Medulla oblongata (tissue), 1 donor: ENCODE data around the gene PGF.
"Not testable (repeated sequence)": the region's sequence is repeated elsewhere in the genome, so short reads cannot be mapped to it uniquely, and the experiment has no call there.

Source experiments
- DNase-seq: peaks from one replicate; pipeline ENCODE4 v3.0.0-alpha.2; 2015; ENCODE audit errors: extremely low spot score

Gene PGF

GRCh38 chr14:74942181-74942580, 13.2 kb downstream of the PGF start:
- DNase-seq: no peak

- peak; percentile 89 for DNase-seq
Measured at GRCh38 chr14:74941676-74942097, 13.7 kb downstream of the PGF start.

GRCh38 chr14:74940956-74941565, 14.3 kb downstream of the PGF start:
- no peak for DNase-seq

DNA sequence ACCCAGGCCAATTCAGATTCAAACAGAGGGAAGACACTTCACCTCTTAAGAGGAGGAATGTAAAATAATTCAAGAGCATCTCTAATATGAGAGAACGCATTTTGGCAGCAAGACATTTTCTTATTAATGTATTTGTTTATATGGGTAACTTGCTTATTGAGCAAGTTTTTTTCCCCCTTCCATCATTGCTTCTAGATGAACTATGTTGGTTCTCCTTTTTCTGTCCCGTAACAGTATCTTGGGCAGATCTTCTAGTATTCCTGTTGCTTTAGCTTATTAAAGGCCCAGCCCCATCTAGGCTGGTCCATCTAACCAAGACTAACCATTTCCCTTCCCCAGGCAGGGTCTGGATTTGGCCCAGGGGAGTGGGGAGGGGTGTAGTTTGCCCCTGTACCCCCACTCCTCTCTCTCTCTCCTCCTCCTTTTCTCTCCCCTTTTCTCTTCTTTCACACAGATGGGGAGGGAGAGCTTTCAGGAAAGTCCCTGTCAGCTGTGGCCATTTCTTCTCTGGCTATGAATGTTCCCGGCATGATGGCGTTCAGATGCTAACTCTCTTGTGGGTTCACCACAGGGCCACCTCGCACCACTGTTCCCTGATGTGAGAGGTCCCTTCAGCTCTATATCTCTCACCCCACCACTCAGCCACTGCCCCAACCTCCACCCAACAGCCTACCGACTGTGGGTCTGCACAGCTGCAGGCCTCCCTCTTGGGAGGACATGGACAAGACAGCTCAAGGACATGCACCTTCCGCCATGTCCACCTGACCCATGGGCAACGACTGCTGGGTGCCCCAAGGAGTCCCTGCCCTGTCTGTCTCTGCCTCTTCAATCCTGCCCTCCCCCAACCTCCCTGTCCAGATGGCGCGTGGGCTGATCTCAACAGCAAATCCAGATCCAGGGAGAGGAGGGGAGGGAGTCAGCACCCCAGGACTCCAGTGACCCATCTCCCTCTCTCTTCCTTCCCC, 16.6 kb downstream of the PGF start:
- no peak for DNase-seq

GRCh38 chr14:74937171-74937570, 18.2 kb downstream of the PGF start:
- DNase-seq: no peak

DNA sequence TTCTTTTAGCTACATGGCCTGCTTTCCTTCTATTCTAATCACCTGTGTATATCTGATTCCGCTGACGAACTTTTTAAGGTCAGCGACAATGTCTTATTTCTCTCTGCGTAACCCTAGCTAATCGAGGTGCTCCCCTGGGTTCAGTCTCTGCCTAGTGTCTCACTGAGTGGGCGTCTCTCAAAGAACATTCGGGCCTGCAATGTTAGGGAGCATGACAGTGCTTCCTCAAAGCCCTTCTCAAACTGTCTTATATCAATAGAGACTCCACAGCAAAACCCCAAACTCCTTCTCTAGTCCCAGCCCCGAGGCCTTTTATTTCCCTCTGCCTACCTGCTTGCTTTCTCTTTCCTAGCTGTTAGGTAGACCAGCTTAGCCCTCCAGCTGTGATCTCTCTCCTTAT, 18.7 kb downstream of the PGF start:
- no peak for DNase-seq

- no peak for DNase-seq
Measured at GRCh38 chr14:74936151-74936550, 19.2 kb downstream of the PGF start.

- DNase-seq: no peak
Measured at GRCh38 chr14:74935360-74935680, 20.1 kb downstream of the PGF start.

GRCh38 chr14:74934476-74935359, 20.7 kb downstream of the PGF start:
- no peak for DNase-seq

DNA sequence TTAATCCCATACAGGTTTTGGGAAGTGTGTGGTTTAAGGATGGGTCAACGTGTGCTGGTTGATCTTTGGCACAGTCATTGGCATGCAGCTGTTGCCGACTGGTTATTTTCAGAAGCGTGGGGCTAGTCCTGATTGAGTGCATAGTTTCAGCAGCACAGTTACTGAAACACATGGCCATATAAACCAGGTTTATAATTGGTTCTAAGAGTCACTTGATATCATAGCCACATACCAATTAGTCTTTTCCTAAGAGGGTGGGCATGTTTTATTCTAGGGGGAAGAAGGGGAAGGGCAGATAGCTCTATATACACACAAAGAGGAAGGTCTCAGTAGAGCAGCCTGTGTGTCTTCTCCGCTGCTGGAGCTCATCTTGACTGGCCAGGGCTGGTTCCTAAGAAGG, 21.4 kb downstream of the PGF start:
- no peak for DNase-seq

- DNase-seq: not testable (repeated sequence)
Measured at GRCh38 chr14:74932936-74933335, 22.5 kb downstream of the PGF start.

DNA sequence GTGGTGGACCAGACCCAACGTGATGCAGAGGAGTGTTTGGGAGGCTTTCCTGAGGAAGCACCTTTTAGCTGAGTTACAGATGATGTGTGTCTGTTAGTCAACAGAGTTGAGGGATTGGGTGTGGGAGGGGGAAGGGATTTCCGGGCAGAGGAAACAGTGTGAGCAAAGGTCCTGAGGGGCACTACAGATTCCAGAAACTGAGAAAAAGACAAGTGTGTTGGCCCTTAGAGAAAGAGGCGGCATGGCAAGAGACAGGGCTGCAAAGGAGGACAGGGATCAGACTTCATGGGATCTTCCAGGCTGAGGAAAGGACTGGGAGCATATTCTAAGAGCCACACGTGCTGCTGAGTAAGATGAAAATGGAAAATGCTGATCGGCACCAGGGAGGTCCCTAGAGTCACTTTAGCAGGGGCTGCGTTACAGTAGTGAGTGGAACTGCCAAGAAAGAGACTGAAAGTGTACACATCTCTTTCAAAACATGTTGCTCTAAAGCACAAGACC, 22.9 kb downstream of the PGF start:
- DNase-seq: no peak

GRCh38 chr14:74931744-74932143, 23.7 kb downstream of the PGF start:
- not testable (repeated sequence) for DNase-seq

DNA sequence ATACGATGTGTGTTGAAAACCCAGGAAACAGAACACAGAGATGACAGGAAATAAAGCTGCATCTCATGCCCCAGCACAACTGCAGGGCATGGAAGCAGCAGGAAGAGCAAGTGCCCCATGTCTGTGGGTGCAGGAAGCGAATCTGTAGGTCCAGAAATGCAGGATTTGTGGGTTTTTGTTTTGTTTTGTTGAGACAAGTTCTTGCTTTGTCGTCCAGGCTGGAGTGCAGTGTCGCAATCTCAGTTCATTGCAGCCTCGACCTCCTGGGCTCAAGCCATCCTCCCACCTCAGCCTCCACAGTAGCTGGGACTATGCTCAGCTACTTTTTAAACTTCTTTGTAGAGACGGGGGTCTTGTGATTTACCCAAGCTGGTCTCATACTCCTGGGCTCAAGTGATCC, 26.2 kb downstream of the PGF start:
- no peak for DNase-seq

GRCh38 chr14:74927225-74927624, 28.2 kb downstream of the PGF start:
- DNase-seq: no peak

DNA sequence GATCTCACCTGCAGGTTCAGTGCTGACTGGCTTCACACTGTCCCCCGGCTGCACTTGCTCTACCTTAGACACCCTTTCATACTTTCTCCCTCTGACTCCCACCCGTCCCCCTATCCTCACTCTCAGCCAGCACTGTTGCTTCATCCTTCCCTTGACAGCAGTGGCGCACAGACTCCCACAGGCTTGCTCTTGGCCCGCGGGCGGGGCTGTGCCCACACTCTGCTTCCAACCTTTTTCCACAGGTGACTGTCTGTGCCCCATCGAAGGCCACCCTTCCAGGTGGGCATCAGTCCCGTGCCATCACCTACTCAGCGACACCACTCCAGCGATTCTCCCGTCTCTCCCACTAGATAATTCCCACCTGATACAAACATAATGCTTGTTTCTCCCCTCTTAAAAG, 31.3 kb downstream of the PGF start:
- no peak for DNase-seq

DNA sequence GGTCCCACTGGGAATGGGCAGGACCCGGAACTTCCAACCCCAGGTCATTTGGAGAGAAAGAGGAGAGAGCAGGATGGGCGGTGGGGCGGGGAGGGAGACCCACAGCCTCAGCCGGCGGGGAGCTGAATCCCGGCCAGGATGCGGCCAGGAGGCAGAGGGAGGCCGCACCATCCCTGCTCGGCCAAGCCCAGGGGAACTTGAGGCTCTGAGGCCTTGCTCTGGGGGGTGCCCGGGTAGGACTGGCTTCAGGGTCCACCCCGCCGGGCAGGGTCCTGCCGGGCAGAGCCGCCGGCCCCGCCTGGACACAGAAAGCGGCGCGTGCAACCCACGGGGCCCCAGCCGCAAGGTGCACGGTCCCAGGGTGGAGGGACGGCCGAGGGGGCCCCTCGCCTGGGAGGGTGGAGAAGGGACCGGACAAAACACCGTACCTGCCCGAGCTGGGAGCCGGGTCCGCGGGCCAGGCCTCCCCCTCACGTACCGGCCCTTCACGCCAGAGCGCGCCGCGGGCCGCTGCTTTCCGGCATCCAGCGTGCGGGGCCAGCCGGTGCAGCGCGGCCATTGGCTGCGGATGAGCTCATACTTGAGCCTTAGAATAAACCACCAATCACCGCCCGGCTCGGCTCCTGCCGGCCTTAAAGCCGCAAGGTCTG, 32.5 kb downstream of the PGF start, which contains the start of gene RPS6KL1:
Gene RPS6KL1, minus strand, starts transcription at position 509 of the 650 bp plus-strand sequence. CDS start 1,719 bp downstream, outside the sequence.
- DNase-seq: peak; percentile 92

GRCh38 chr14:74921987-74922751, 33.2 kb downstream of the PGF start:
- DNase-seq: no peak

DNA sequence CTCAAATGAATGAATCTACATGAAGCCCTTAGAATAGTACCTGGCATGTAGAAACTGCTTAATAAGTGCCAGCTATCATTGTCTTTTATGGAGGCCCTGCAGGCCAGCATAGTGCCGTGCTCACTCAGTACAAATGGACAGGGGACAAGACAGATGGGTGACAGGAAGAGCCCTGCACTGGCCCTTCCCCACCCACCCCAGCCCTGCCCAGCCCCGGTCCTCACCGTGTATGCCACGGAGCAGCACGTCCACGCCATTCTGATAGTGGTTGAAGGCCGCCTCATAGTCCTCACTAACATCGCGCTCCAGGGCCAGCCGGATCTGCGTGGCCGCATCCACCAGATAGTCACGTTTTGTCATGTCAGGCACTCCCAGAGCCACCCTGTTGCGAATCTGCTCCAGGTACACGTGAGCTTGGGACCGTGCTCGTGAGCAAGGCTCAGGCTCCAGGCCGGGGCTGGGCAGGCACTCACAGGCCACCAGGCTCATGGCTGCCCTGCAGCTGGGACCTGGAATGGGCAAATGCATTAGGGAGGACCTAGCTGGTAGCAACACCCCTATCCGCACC, 34.3 kb downstream of the PGF start:
- DNase-seq: no peak

GRCh38 chr14:74920281-74920680, 35.1 kb downstream of the PGF start:
- DNase-seq: no peak
